WI38 (cell line): ENCODE data around the gene GP1BB.

ENCODE experiments used
- H3K4me3 ChIP-seq: 2 replicates; pipeline ENCODE4 v1.5.1; 2011; ENCODE audit warnings: low read depth, mild to moderate bottlenecking, control low read depth, low read length
- TF ChIP-seq, protein P1 (sequence below): IDR thresholded peaks from 2 replicates; pipeline ENCODE4 v1.5.1; 2012; ENCODE audit warnings: low read depth, mild to moderate bottlenecking, control low read depth, low read length

GP1BB gene

DNA sequence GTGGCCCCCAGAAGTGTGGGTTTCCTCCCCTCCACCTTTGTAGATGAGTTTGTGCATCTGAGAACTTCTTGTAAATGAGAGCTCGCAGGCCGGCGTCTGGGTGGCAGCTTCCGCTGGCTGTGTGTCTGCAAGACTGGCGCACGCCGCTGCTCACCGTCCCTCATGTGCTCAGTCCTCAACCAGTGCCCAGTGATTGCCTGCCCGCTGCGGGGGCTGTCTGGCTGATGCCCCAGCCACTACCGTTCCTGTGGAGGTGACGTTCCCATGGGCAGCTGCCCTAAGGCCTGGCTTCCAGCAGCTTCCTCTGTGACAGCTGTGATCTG lies 46.0 kb downstream of the GP1BB start:
- TF ChIP-seq, protein P1, sequence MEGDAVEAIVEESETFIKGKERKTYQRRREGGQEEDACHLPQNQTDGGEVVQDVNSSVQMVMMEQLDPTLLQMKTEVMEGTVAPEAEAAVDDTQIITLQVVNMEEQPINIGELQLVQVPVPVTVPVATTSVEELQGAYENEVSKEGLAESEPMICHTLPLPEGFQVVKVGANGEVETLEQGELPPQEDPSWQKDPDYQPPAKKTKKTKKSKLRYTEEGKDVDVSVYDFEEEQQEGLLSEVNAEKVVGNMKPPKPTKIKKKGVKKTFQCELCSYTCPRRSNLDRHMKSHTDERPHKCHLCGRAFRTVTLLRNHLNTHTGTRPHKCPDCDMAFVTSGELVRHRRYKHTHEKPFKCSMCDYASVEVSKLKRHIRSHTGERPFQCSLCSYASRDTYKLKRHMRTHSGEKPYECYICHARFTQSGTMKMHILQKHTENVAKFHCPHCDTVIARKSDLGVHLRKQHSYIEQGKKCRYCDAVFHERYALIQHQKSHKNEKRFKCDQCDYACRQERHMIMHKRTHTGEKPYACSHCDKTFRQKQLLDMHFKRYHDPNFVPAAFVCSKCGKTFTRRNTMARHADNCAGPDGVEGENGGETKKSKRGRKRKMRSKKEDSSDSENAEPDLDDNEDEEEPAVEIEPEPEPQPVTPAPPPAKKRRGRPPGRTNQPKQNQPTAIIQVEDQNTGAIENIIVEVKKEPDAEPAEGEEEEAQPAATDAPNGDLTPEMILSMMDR, result no peak
- no peak overlapping the region for H3K4me3 ChIP-seq

DNA sequence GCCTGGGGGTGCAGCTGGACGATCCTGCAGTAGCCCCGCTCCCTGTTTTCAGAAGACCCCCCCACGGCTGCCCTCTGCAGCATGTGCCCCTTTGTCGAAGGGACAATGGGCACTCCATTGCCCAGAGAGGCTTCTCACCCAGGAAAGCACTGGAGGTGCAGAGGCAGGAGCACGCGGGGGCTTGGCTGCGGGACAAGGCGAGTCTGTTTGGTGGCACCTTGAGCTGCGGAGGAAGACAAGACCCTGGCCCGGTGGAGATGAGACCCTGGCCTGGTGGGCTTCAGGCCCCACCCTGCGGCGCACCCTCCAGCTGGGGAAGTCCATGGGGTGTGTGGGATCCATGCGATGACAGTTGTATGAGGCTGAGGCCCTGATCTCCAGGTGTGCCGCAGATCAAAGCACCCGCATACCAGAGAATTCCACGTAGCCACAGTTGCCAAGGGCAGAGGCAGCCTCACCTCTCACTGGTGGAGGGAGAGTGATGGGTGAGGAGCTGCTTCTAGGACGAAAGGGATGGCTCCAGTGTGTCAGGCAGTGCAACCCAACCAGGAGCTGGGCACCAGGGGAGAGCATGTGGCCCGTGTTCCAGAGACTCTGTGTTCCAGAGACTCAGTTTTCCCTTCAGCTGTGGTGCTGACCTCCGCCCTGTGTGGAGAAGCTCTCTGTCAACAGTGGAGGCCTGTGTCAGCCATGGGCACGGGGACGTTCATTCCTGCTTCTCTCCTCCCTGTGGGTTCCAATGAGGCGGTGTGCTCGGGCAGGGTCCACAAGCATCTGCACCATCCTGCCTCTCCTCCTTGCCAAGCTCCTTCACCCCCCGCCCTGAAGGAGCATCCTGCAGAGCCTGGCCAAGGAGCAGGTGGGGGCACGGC lies 47.2 kb downstream of the GP1BB start:
- TF ChIP-seq, protein P1, result no peak
- no peak overlapping the region for H3K4me3 ChIP-seq

DNA sequence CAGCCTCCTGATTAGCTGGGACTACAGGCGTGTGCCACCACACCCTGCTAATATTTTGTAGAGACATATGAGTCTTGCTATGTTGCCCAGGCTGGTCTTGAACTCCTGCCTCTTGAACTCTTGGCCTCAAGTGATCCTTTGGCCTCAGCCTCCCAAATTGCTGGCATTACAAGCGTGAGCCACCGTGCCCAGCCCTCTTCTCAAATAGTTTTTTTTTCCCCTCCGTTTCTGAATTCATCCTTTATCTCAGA lies 49.0 kb downstream of the GP1BB start:
- H3K4me3 ChIP-seq, result no peak overlapping the region
- TF ChIP-seq, protein P1, result no peak

DNA sequence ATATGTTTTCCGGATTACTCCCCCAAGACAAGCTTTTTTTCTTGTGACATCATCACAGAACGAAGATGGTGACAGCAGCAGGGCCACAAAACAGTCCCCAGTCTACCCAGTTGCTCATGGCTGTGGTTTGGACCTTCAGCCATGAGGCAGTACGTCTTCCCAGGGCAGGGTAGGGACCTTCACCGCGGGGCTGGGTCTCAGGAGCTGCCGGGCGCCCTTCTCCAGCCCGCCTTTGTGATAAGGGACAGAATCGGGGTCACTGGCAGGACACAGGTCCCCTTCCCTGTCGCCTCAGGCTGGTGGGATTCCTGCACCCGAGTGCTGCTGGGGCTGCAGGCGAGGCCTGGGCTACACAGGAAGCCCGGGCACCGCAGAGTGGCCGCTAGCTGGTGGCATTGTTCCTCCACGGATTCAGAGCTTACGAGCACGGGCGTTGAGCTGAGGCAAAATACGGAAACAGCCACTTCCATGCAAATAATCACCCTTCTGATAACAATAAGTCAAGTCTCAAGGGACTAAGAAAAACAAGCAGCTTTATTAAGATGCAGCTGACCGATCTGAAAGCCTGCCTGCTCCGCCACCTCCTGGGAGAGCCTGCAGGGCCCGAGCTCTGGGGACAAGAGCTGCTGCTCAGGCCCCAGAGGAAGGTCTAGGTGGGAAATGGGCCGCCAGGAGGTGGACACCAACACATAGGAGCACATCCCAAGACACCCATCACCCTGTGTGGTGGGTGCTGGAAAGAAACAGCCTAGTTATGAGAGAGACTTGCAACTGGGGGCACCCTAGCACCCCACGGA lies 49.5 kb downstream of the GP1BB start:
- TF ChIP-seq, protein P1, result no peak
- H3K4me3 ChIP-seq, result no peak overlapping the region

DNA sequence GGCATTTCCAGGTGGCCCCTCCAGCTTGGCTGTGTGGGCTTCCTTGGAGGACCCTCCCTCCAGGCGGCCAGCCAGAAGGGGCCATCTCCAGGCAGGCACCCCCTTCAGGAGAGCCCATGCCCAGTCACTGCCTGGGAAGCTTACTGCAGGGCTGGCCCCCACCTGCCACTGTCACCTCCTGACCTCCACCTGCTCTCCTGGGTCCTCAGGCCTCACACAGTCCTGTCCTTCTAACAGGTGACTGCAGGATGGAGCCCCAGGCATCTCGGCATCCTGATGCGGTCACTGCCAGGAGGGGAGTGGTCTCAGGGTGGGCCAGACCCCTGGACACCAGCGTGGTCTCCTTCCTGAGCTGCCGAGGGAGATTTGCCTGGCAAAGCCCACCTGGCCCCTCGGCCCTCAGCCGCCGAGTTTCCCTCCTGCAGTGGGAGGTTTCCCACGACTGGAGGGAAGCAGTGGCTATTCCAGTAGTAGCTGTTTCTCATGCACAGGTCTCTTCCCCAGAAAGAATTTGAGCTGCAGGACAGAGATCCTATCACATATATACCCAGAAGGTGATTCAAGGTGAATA lies 50.2 kb downstream of the GP1BB start:
- TF ChIP-seq, protein P1, result no peak
- no peak overlapping the region for H3K4me3 ChIP-seq
